HL-60 (cell line): ENCODE data around the gene SPTB.
A peak's percentile ranks its signal among the peaks of the same experiment; 100 is the strongest.

Source experiments
- DNase-seq, 2 experiments: peaks; one replicate each; pipeline ENCODE4 v3.0.0-alpha.2; 2010 to 2020; ENCODE audit warnings: low read depth in 1 of 2, low spot score in 1 of 2
- H3K27ac ChIP-seq: fragments of 250-450 bp; sonication (Bioruptor Pico); replicated peaks from 2 replicates; pipeline ENCODE4 v1.5.1; 2020; ENCODE audit warnings: mild to moderate bottlenecking, moderate library complexity
- H3K27me3 ChIP-seq: fragments of 250-450 bp; sonication (Bioruptor Pico); 2 replicates; pipeline ENCODE4 v1.5.1; 2021; ENCODE audit warnings: mild to moderate bottlenecking, moderate library complexity; ENCODE audit not compliant: insufficient read depth, poor library complexity, severe bottlenecking
- H3K4me3 ChIP-seq: replicated peaks from 2 replicates; pipeline ENCODE4 v1.5.1; 2011; ENCODE audit warnings: mild to moderate bottlenecking, control low read depth, low read length; ENCODE audit not compliant: insufficient read depth
- GABPA ChIP-seq: IDR thresholded peaks from 2 replicates; pipeline ENCODE4 v1.6.1; 2012; ENCODE audit warnings: low read depth
- POLR2AphosphoS5 ChIP-seq: IDR thresholded peaks from 2 replicates; pipeline ENCODE4 v1.6.1; 2012; ENCODE audit warnings: low read depth
- SPI1 ChIP-seq: IDR thresholded peaks from 2 replicates; pipeline ENCODE4 v1.6.1; 2012; ENCODE audit warnings: low read depth, mild to moderate bottlenecking, borderline replicate concordance
- long read RNA-seq: library from polyadenylated mRNA; unstranded; transcript quantifications from one replicate; pipeline ENCODE4 v2.0.0, GENCODE V29; 2020
- TF ChIP-seq, protein P1 (sequence below): IDR thresholded peaks from one replicate; pipeline ENCODE4 v1.5.1; 2011; ENCODE audit warnings: low read length, control low read depth, inconsistent platforms; ENCODE audit not compliant: insufficient read depth
- TF ChIP-seq, protein P2 (sequence below): IDR thresholded peaks from 2 replicates; pipeline ENCODE4 v1.6.1; 2012; ENCODE audit warnings: low read depth; ENCODE audit not compliant: insufficient replicate concordance

SPTB gene
- long read RNA-seq, transcript SPTB-201 (5 exons, 867 nt) = major isoform, 5 of 5 reads
- long read RNA-seq, partial matches to known transcripts = 0 of 5 reads
- long read RNA-seq, other reads (novel, unspliced or antisense) = 0 of 5 reads

DNA sequence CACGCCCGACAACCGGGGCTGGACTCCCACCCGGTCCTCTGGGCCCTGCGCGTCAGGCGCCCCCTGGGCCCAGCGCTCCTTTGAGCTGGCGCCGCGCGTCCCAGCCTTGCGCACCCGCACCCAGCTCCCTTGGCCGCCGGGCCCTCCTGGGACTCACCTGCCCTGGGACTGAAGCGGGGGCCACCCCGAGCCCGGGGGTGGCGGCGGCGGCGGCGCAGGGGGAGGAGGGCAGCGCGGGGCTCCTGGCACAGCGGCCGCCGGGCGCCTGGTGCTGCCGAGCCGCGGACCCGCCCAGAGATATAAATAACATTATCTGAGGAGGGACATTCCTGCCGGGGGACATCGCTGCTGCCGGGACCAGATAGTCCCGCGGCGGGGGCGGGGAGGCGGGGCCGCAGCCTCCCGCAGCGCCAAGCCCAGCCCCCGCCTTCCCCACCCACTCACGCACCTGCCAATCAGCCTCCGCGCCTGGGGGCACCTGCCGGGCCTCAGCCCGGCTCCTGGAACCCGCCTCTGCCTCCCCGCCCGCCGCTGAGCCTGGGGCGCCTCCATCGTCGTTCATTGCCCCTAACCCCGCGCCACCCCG, at the start of gene SPTB:
Gene SPTB (minus strand): TSS at position 273 of the 586 bp plus-strand sequence. CDS start 56,813 bp downstream, outside the sequence.
- H3K27ac ChIP-seq = no peak within 1 kb of the TSS
- DNase-seq = no peak
- H3K4me3 ChIP-seq = peak within 1 kb of the TSS; percentile 40
- TF ChIP-seq GABPA (no peak), POLR2AphosphoS5 (no peak), SPI1 (no peak)
- TF ChIP-seq, protein P1, sequence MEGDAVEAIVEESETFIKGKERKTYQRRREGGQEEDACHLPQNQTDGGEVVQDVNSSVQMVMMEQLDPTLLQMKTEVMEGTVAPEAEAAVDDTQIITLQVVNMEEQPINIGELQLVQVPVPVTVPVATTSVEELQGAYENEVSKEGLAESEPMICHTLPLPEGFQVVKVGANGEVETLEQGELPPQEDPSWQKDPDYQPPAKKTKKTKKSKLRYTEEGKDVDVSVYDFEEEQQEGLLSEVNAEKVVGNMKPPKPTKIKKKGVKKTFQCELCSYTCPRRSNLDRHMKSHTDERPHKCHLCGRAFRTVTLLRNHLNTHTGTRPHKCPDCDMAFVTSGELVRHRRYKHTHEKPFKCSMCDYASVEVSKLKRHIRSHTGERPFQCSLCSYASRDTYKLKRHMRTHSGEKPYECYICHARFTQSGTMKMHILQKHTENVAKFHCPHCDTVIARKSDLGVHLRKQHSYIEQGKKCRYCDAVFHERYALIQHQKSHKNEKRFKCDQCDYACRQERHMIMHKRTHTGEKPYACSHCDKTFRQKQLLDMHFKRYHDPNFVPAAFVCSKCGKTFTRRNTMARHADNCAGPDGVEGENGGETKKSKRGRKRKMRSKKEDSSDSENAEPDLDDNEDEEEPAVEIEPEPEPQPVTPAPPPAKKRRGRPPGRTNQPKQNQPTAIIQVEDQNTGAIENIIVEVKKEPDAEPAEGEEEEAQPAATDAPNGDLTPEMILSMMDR = no peak
- TF ChIP-seq, protein P2, sequence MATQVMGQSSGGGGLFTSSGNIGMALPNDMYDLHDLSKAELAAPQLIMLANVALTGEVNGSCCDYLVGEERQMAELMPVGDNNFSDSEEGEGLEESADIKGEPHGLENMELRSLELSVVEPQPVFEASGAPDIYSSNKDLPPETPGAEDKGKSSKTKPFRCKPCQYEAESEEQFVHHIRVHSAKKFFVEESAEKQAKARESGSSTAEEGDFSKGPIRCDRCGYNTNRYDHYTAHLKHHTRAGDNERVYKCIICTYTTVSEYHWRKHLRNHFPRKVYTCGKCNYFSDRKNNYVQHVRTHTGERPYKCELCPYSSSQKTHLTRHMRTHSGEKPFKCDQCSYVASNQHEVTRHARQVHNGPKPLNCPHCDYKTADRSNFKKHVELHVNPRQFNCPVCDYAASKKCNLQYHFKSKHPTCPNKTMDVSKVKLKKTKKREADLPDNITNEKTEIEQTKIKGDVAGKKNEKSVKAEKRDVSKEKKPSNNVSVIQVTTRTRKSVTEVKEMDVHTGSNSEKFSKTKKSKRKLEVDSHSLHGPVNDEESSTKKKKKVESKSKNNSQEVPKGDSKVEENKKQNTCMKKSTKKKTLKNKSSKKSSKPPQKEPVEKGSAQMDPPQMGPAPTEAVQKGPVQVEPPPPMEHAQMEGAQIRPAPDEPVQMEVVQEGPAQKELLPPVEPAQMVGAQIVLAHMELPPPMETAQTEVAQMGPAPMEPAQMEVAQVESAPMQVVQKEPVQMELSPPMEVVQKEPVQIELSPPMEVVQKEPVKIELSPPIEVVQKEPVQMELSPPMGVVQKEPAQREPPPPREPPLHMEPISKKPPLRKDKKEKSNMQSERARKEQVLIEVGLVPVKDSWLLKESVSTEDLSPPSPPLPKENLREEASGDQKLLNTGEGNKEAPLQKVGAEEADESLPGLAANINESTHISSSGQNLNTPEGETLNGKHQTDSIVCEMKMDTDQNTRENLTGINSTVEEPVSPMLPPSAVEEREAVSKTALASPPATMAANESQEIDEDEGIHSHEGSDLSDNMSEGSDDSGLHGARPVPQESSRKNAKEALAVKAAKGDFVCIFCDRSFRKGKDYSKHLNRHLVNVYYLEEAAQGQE = no peak
- peaks cover 3% of the 10 kb centered on the region for H3K27me3 ChIP-seq

DNA sequence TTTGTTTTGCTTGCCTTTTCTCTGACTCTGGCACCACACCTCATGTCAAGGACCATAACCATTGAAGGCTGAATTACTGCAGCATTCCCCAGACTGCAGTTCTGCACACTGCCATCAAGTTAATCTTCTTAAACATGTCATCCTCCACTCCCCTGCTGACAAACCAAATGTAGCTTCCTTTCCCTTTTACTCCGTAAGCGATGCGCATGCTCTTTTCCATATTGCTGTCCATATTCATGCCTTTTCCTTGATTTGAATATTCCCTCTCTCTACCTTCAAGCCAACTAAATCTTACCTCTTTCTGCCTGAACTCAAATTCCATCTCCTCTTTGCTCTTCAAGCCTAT, 49.3 kb upstream of the SPTB start:
- TF ChIP-seq, protein P1 = no peak
- TF ChIP-seq POLR2AphosphoS5 = no peak
- TF ChIP-seq GABPA = no peak
- no peak for TF ChIP-seq SPI1
- TF ChIP-seq, protein P2 = no peak
- DNase-seq = no peak
- H3K27me3 ChIP-seq = no peaks in the 10 kb centered on the region
- no peak overlapping the region for H3K27ac ChIP-seq
- H3K4me3 ChIP-seq = no peak overlapping the region

DNA sequence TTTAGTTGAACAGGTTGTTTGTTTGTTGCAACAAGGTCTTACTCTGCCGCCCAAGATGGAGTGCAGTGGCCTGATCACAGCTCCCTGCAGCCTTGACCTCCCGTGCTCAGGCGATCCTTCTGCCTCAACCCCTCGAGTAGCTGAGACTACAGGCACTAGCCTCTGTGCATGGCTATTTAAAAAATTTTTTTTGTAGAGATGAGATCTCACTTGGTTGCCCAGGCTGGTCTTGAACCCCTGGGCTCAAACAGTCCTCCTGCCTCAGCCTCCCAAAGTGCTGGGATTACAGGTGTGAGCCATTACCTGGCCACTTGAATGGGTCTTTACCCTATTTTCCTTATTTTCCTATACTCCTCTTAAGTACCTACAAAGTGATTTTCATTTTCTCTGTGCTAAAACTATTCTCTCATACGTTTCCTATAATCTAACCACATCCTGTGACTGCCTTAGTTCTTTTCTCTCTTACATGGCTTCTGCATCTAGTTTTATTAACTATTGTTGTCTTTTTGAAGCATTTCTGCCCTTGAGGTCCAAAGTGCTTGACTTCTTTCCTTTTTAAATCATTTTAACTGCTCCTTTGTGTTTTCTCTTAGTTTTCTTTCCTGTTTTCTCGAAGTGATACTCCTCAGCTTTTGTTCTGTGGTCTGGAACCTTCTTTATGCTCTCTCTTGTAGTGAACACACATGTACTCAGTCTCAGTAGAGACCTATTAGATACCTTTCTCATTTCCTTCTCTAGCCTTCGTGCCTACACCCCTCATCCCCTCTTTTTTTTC, 48.7 kb upstream of the SPTB start:
- Histone ChIP-seq H3K27me3 (no peaks in the 10 kb centered on the region), H3K27ac (no peak overlapping the region), H3K4me3 (no peak overlapping the region)
- DNase-seq = no peak
- TF ChIP-seq POLR2AphosphoS5 (no peak), GABPA (no peak), SPI1 (no peak)
- TF ChIP-seq, protein P1 = no peak
- TF ChIP-seq, protein P2 = no peak
